Endothelial cell of umbilical vein (primary cell): ENCODE results near the gene CDH11. TPM values are rescaled to one million over a fixed set of nuclear protein-coding genes. Genes with fewer than 3 reads are reported as not detected.

Experiments used
- BruUV-seq: library from RNA; stranded (reverse); fragments of 400-500 nt; replicated peaks from 2 replicates; lab custom pipeline; 2021; lab: Mats Ljungman, UMichigan
- CTCF ChIA-PET: fragments of 300-600, 350-600 bp; sonication (Branson Sonifier 250); formaldehyde crosslinking; loops from one replicate; lab custom pipeline; 2021; ENCODE audit warnings: antibody characterized with exemption, inconsistent platforms; lab: Charles Lee
- POLR2A ChIA-PET: fragments of 300-600, 350-600 bp; sonication (Branson Sonifier 250); formaldehyde crosslinking; loops from one replicate; lab custom pipeline; 2021; ENCODE audit warnings: antibody characterized with exemption, inconsistent platforms; lab: Charles Lee
- DNase-seq: peaks from one replicate; pipeline ENCODE4 v3.0.0-alpha.2; 2011; ENCODE audit warnings: low read depth, low spot score
- FAIRE-seq: peaks from 2 replicates; lab custom pipeline; 2011; peaks lifted over from hg19 to GRCh38; lab: Jason Lieb, UNC
- H2AFZ ChIP-seq: 2 replicates; pipeline ENCODE4 v1.6.0; 2012; ENCODE audit warnings: low read depth, low read length, control low read depth, inconsistent platforms
- H3K27ac ChIP-seq: 2 replicates; pipeline ENCODE4 v1.5.1; 2011; ENCODE audit warnings: low read depth, mild to moderate bottlenecking, control low read depth, low read length, moderate library complexity; ENCODE audit not compliant: insufficient read depth
- H3K27me3 ChIP-seq, 2 experiments: 2 replicates each; pipeline versions ENCODE4 v1.6.0 to v1.6.1; 2011; ENCODE audit warnings: low read length in 2 of 2, mixed read lengths in 1 of 2; ENCODE audit not compliant: control insufficient read depth in 2 of 2, insufficient read depth in 2 of 2
- H3K36me3 ChIP-seq, 2 experiments: 2 replicates in 1 of 2; 3 replicates in 1 of 2; pipeline ENCODE4 v1.5.1; 2011; ENCODE audit warnings: low read length in 2 of 2, mild to moderate bottlenecking in 1 of 2, moderate library complexity in 1 of 2; ENCODE audit not compliant: control insufficient read depth in 2 of 2, insufficient read depth in 2 of 2; ENCODE audit errors: extremely low read depth in 1 of 2
- H3K4me1 ChIP-seq: 3 replicates; pipeline ENCODE4 v1.5.1; 2011; ENCODE audit warnings: mild to moderate bottlenecking, low read length; ENCODE audit not compliant: control insufficient read depth, insufficient read depth; ENCODE audit errors: extremely low read depth
- H3K4me2 ChIP-seq: 2 replicates; pipeline ENCODE4 v1.6.1; 2011; ENCODE audit warnings: low read length, control low read depth, mixed read lengths; ENCODE audit not compliant: insufficient read depth
- H3K4me3 ChIP-seq, 3 experiments: fragments of 200-600 bp in 1 of 3; sonication (generic), shearing (Covaris generic) in 1 of 3; replicated peaks in 1 of 3; 2 replicates each; pipeline ENCODE4 v1.5.1; 2011 to 2016; ENCODE audit warnings: control low read depth in 3 of 3, low read length in 3 of 3, mild to moderate bottlenecking in 2 of 3, inconsistent platforms in 1 of 3, low read depth in 1 of 3, moderate library complexity in 1 of 3; ENCODE audit not compliant: insufficient read depth in 1 of 3
- H3K79me2 ChIP-seq: 2 replicates; pipeline ENCODE4 v1.6.0; 2012; ENCODE audit warnings: low read length, inconsistent platforms; ENCODE audit not compliant: control insufficient read depth, insufficient read depth
- H3K9ac ChIP-seq: replicated peaks from 2 replicates; pipeline ENCODE3; 2011; ENCODE audit warnings: low read length, control low read depth; ENCODE audit not compliant: insufficient read depth; ENCODE audit errors: extremely low read depth
- H3K9me1 ChIP-seq: replicated peaks from 3 replicates; pipeline ENCODE4 v1.6.0; 2011; ENCODE audit warnings: mild to moderate bottlenecking, low read length; ENCODE audit not compliant: control insufficient read depth, insufficient read depth; ENCODE audit errors: extremely low read depth
- H3K9me3 ChIP-seq: replicated peaks from 2 replicates; pipeline ENCODE4 v1.5.1; 2012; ENCODE audit warnings: low read length, inconsistent platforms; ENCODE audit not compliant: control insufficient read depth, insufficient read depth
- H4K20me1 ChIP-seq: replicated peaks from 2 replicates; pipeline ENCODE3; 2011; ENCODE audit warnings: mild to moderate bottlenecking, low read length; ENCODE audit not compliant: control insufficient read depth, insufficient read depth; ENCODE audit errors: extremely low read depth
- CTCF ChIP-seq, 2 donors: IDR thresholded peaks; 1 replicate in 1 of 2; 2 replicates in 1 of 2; pipeline ENCODE4 v1.5.1; 2011; ENCODE audit warnings: low read length in 2 of 2, mild to moderate bottlenecking in 2 of 2, moderate library complexity in 2 of 2, control low read depth in 1 of 2, inconsistent platforms in 1 of 2, low read depth in 1 of 2; ENCODE audit not compliant: insufficient read depth in 1 of 2; ENCODE audit errors: extremely low read depth in 1 of 2
- EZH2 ChIP-seq: IDR thresholded peaks from 2 replicates; pipeline ENCODE4 v1.6.1; 2012; ENCODE audit warnings: borderline replicate concordance, low read depth, mild to moderate bottlenecking, moderate library complexity, low read length, inconsistent platforms; ENCODE audit not compliant: severe bottlenecking
- FOS ChIP-seq: IDR thresholded peaks from 2 replicates; pipeline ENCODE4 v1.6.1; 2011; ENCODE audit warnings: mild to moderate bottlenecking, low read length, moderate library complexity, borderline replicate concordance; ENCODE audit not compliant: insufficient read depth
- GATA2 ChIP-seq: IDR thresholded peaks from 2 replicates; pipeline ENCODE4 v1.7.0; 2011; ENCODE audit warnings: low read depth, mild to moderate bottlenecking, moderate library complexity, mixed read lengths, low read length; ENCODE audit not compliant: insufficient read length, insufficient read depth
- JUN ChIP-seq: IDR thresholded peaks from 2 replicates; pipeline ENCODE4 v1.6.1; 2011; ENCODE audit warnings: borderline replicate concordance, low read depth; ENCODE audit not compliant: insufficient read length, insufficient read depth
- MYC ChIP-seq: IDR thresholded peaks from one replicate; pipeline ENCODE4 v1.6.1; 2011; ENCODE audit warnings: mild to moderate bottlenecking, low read depth, low read length
- POLR2A ChIP-seq: IDR thresholded peaks from 2 replicates; pipeline ENCODE4 v1.6.1; 2012; ENCODE audit warnings: low read depth, mild to moderate bottlenecking, control low read depth, low read length
- POLR2AphosphoS5 ChIP-seq: IDR thresholded peaks from 2 replicates; pipeline ENCODE4 v1.6.1; 2012; ENCODE audit warnings: low read depth, mild to moderate bottlenecking, control low read depth, low read length, moderate library complexity; ENCODE audit not compliant: insufficient read depth
- dilution Hi-C: fragments of 300-500 bp; cut with MboI; formaldehyde crosslinking; loops from one replicate; pipeline ENCODE4 v1.15.0; 2019; ENCODE audit warnings: low sequenced_read_pairs; ENCODE audit not compliant: extremely low pct_ligation_motif_present
- intact Hi-C: fragments of 100-400 bp; cut with micrococcal nuclease; formaldehyde crosslinking; loops from one replicate; pipeline ENCODE4 v1.10.0; 2022
- polyA plus RNA-seq, 4 experiments: library from polyadenylated mRNA; depleted of rRNA in 3 of 4; stranded (reverse) in 3 of 4; unstranded in 1 of 4; fragments of >200 nt; gene quantifications; 2 replicates each; pipeline versions ENCODE4 v1.2.1 to v1.2.3, GENCODE V29; 2011 to 2012; ENCODE audit warnings: missing spikeins in 1 of 4
- total RNA-seq: library from RNA; stranded (reverse); gene quantifications from 2 replicates; pipeline ENCODE4 v1.2.3, GENCODE V29; 2021
- TF ChIP-seq, protein P1 (sequence below): IDR thresholded peaks from 2 replicates; pipeline ENCODE4 v1.6.1; 2011; ENCODE audit not compliant: insufficient read depth, insufficient read length

Gene CDH11
- total and polyA plus RNA-seq, 2 donors (not counting 3 experiments of a cell fraction or from before 2014, with no cell fraction given), result 30.4 to 32.7 TPM

GRCh38 chr16:65126845-65127624 is 5.2 kb upstream of the CDH11 start:
- CTCF ChIA-PET, result interaction anchor here (1.0 kb wide), 1 partner anchor 14 kb away, joined by 4 read pairs; no protein-coding TSS in a partner anchor
- BruUV-seq, result no TSS peak

More at GRCh38 chr16:65126845-65127624, 5.2 kb upstream of the CDH11 start:
- Histone ChIP-seq H4K20me1 (no peaks in the 10 kb centered on the region), H3K4me3 (no peak overlapping the region), H3K9ac (no peak overlapping the region), H3K4me2 (no peak overlapping the region), H3K27me3 (no peaks in the 10 kb centered on the region), H3K79me2 (no peaks in the 10 kb centered on the region), H3K4me1 (peaks cover 12% of the 10 kb centered on the region), H3K36me3 (no peaks in the 10 kb centered on the region), H3K9me3 (no peaks in the 10 kb centered on the region), H2AFZ (no peak overlapping the region), H3K9me1 (no peaks in the 10 kb centered on the region), H3K27ac (no peak overlapping the region)
- dilution Hi-C loops (no loop called here), intact Hi-C loops (no loop called here)
- FAIRE-seq (no peak), DNase-seq (no peak)
- POLR2A ChIA-PET, result no interaction called here
- TF ChIP-seq JUN, result no peak
- TF ChIP-seq POLR2AphosphoS5, result no peak
- TF ChIP-seq, protein P1, sequence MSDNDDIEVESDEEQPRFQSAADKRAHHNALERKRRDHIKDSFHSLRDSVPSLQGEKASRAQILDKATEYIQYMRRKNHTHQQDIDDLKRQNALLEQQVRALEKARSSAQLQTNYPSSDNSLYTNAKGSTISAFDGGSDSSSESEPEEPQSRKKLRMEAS, result no peak
- no peak for TF ChIP-seq EZH2
- peak; percentile 16 to 21 for TF ChIP-seq CTCF (IDR thresholded peaks at IDR 0.05; ENCODE audit: extremely low read depth in 1 of 2, insufficient read depth in 1 of 2, low read depth in 1 of 2, low read length in 2 of 2)
- no peak for TF ChIP-seq POLR2A
- no peak for TF ChIP-seq GATA2
- no peak for TF ChIP-seq MYC
- TF ChIP-seq FOS, result no peak
